IMR-90 (cell line): ENCODE results near the gene MAPRE2.

Source experiments
- CEBPB ChIP-seq: IDR thresholded peaks from 2 replicates; pipeline ENCODE4 v1.6.1; 2012; ENCODE audit warnings: low read depth, low read length, improper control_type of control experiment
- CHD1 ChIP-seq: IDR thresholded peaks from 2 replicates; pipeline ENCODE4 v1.6.1; 2012; ENCODE audit warnings: low read depth, low read length, improper control_type of control experiment
- FOS ChIP-seq: fragments of 150-350 bp; IDR thresholded peaks from 2 replicates; pipeline ENCODE4 v1.6.1; 2016; ENCODE audit warnings: low read depth, low read length
- MAFK ChIP-seq: IDR thresholded peaks from 2 replicates; pipeline ENCODE4 v1.6.1; 2012; ENCODE audit warnings: low read depth, low read length, improper control_type of control experiment
- MAZ ChIP-seq: IDR thresholded peaks from 2 replicates; pipeline ENCODE4 v1.6.1; 2012; ENCODE audit warnings: low read depth, mild to moderate bottlenecking, low read length, improper control_type of control experiment, moderate library complexity, borderline replicate concordance
- MXI1 ChIP-seq: IDR thresholded peaks from 2 replicates; pipeline ENCODE4 v1.6.1; 2012; ENCODE audit warnings: low read depth, mild to moderate bottlenecking, low read length, moderate library complexity, borderline replicate concordance
- NFE2L2 ChIP-seq: fragments of 150-350 bp; IDR thresholded peaks from 2 replicates; pipeline ENCODE4 v1.6.1; 2016; ENCODE audit warnings: low read depth, mild to moderate bottlenecking, low read length
- POLR2A ChIP-seq: IDR thresholded peaks from 2 replicates; pipeline ENCODE4 v1.6.1; 2012; ENCODE audit warnings: mild to moderate bottlenecking, low read depth, low read length
- RAD21 ChIP-seq: IDR thresholded peaks from 2 replicates; pipeline ENCODE4 v1.6.1; 2012; ENCODE audit warnings: low read length, improper control_type of control experiment
- RCOR1 ChIP-seq: IDR thresholded peaks from 2 replicates; pipeline ENCODE4 v1.6.1; 2012; ENCODE audit warnings: mild to moderate bottlenecking, low read length, improper control_type of control experiment; ENCODE audit not compliant: insufficient replicate concordance
- SMC3 ChIP-seq: fragments of 150-350 bp; IDR thresholded peaks from 2 replicates; pipeline ENCODE4 v1.6.1; 2016; ENCODE audit warnings: low read depth, mild to moderate bottlenecking, antibody characterized with exemption, low read length, moderate library complexity
- TF ChIP-seq, protein P1 (sequence below): conservative IDR thresholded peaks from 2 replicates; pipeline ENCODE4 v1.5.1; 2012; ENCODE audit warnings: mild to moderate bottlenecking, low read depth, low read length, improper control_type of control experiment
- TF ChIP-seq, protein P2 (sequence below): fragments of 150-350 bp; IDR thresholded peaks from 2 replicates; pipeline ENCODE4 v1.6.1; 2017; ENCODE audit warnings: mild to moderate bottlenecking, antibody characterized with exemption, low read length, low read depth
- TF ChIP-seq, protein P3 (sequence below): fragments of 150-350 bp; IDR thresholded peaks from 2 replicates; pipeline ENCODE4 v1.6.1; 2016; ENCODE audit warnings: low read depth, mild to moderate bottlenecking, low read length, moderate library complexity, borderline replicate concordance

- TF ChIP-seq CHD1 (no peak), MXI1 (no peak), POLR2A (no peak), RAD21 (no peak), CEBPB (no peak), RCOR1 (no peak), FOS (no peak), MAZ (no peak), NFE2L2 (no peak), SMC3 (no peak), MAFK (no peak)
- TF ChIP-seq, protein P1, sequence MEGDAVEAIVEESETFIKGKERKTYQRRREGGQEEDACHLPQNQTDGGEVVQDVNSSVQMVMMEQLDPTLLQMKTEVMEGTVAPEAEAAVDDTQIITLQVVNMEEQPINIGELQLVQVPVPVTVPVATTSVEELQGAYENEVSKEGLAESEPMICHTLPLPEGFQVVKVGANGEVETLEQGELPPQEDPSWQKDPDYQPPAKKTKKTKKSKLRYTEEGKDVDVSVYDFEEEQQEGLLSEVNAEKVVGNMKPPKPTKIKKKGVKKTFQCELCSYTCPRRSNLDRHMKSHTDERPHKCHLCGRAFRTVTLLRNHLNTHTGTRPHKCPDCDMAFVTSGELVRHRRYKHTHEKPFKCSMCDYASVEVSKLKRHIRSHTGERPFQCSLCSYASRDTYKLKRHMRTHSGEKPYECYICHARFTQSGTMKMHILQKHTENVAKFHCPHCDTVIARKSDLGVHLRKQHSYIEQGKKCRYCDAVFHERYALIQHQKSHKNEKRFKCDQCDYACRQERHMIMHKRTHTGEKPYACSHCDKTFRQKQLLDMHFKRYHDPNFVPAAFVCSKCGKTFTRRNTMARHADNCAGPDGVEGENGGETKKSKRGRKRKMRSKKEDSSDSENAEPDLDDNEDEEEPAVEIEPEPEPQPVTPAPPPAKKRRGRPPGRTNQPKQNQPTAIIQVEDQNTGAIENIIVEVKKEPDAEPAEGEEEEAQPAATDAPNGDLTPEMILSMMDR, result no peak
- TF ChIP-seq, protein P2, sequence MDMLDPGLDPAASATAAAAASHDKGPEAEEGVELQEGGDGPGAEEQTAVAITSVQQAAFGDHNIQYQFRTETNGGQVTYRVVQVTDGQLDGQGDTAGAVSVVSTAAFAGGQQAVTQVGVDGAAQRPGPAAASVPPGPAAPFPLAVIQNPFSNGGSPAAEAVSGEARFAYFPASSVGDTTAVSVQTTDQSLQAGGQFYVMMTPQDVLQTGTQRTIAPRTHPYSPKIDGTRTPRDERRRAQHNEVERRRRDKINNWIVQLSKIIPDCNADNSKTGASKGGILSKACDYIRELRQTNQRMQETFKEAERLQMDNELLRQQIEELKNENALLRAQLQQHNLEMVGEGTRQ, result no peak
- TF ChIP-seq, protein P3, sequence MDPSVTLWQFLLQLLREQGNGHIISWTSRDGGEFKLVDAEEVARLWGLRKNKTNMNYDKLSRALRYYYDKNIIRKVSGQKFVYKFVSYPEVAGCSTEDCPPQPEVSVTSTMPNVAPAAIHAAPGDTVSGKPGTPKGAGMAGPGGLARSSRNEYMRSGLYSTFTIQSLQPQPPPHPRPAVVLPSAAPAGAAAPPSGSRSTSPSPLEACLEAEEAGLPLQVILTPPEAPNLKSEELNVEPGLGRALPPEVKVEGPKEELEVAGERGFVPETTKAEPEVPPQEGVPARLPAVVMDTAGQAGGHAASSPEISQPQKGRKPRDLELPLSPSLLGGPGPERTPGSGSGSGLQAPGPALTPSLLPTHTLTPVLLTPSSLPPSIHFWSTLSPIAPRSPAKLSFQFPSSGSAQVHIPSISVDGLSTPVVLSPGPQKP, result no peak
These were observed 117.7 kb downstream of the MAPRE2 start for GRCh38 chr18:35158728-35159450.
